Measurements from ENCODE around the gene RIC1.

The RIC1 gene

DNA sequence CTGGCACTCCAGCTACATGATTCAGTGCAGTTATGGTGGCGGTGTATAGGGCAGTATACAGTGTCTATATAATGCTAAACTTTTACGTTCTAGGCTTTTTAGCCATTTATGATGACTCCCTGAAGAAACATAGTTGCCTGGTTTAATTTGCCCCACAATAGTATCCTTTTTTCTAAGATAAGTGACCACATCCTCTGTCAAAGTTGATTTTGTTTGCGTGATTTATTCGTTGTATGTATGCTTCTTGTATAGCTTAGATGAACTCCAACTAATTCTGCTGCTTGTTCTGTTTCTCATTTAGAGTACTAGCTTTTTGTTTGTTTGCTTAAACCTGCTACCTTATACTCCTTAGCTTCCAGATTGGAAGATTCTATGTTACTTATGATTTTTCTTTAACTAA is 120.4 kb downstream of the RIC1 start:
- H3K4me3 ChIP-seq (ENCODE audit: low read length), result no peak overlapping the region
- no peak for DNase-seq (ENCODE audit: low read depth)
- TF ChIP-seq, protein P1, sequence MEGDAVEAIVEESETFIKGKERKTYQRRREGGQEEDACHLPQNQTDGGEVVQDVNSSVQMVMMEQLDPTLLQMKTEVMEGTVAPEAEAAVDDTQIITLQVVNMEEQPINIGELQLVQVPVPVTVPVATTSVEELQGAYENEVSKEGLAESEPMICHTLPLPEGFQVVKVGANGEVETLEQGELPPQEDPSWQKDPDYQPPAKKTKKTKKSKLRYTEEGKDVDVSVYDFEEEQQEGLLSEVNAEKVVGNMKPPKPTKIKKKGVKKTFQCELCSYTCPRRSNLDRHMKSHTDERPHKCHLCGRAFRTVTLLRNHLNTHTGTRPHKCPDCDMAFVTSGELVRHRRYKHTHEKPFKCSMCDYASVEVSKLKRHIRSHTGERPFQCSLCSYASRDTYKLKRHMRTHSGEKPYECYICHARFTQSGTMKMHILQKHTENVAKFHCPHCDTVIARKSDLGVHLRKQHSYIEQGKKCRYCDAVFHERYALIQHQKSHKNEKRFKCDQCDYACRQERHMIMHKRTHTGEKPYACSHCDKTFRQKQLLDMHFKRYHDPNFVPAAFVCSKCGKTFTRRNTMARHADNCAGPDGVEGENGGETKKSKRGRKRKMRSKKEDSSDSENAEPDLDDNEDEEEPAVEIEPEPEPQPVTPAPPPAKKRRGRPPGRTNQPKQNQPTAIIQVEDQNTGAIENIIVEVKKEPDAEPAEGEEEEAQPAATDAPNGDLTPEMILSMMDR (IDR thresholded peaks at IDR 0.05; ENCODE audit: insufficient read depth, low read depth, low read length, missing control alignments), result no peak

DNA sequence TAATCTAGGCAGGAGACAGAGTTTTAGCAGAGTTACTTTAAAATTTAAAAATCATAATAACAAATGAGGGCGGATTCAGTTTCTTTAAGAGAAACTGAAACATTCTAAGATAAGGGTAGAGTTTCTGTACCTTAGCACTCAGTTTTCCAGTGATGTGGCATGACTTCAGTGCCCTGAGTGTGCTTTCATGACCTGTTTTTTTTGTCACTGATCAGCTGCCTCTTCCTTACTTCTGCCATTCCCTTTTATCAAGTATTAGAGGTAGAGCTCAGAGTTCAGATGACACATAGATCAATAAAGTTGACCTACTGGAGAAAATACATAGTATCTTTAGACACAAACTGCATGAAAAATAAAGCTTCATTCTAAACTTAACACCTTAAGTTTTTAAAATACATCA is 121.7 kb downstream of the RIC1 start:
- DNase-seq (ENCODE audit: low read depth), result no peak
- TF ChIP-seq, protein P1 (IDR thresholded peaks at IDR 0.05; ENCODE audit: insufficient read depth, low read depth, low read length, missing control alignments), result no peak
- H3K4me3 ChIP-seq (ENCODE audit: low read length), result no peak overlapping the region

GRCh38 chr9:5756633-5757032 is 127.7 kb downstream of the RIC1 start:
- no peak for DNase-seq (ENCODE audit: low read depth)
- no peak overlapping the region for H3K4me3 ChIP-seq (ENCODE audit: low read length)
- TF ChIP-seq, protein P1 (IDR thresholded peaks at IDR 0.05; ENCODE audit: insufficient read depth, low read depth, low read length, missing control alignments), result no peak

DNA sequence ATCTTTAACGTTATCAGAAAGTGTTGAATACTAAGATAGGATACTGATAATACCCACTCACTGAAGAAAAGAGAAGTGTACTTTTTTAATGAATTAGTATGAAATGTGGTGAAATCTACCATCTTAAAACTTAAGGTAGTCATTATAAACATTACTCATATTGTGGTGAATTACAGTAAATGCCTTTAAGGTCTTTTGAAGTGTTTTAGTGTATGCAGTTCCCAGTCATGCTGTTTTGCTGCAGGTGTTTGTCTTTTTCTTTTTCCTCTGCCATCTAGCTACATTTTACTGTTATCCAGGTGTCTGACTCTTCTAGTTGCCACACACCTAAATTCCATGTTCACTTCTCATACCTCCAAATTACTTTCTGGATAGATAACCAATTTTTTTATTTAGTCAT is 131.4 kb downstream of the RIC1 start:
- no peak overlapping the region for H3K4me3 ChIP-seq (ENCODE audit: low read length)
- no peak for DNase-seq (ENCODE audit: low read depth)
- TF ChIP-seq, protein P1 (IDR thresholded peaks at IDR 0.05; ENCODE audit: insufficient read depth, low read depth, low read length, missing control alignments), result no peak

DNA sequence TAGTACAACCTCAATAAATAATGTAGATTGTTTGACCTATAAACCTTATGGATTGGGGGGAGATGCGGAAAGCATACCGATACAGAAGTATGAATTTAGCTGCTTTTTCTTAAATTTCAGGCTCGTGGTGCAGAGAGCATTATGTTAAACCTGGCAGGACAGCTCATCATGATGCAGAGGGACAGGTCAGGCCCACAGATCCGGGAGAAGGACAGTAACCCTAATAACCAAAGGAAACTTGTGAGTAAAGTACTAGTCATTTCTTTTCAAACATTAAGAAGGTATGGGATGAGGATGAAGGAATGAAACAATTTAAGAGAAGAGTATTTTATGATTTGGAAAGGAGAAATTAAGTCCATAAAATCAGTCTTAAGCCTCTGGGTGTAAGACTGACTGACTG is 133.5 kb downstream of the RIC1 start:
- peak; percentile 22 for DNase-seq (ENCODE audit: low read depth)

GRCh38 chr9:5764130-5764868 is 135.4 kb downstream of the RIC1 start:
- TF ChIP-seq, protein P1 (IDR thresholded peaks at IDR 0.05; ENCODE audit: insufficient read depth, low read depth, low read length, missing control alignments), result no peak
- no peak overlapping the region for H3K4me3 ChIP-seq (ENCODE audit: low read length)
- no peak for DNase-seq (ENCODE audit: low read depth)

More for the DNA sequence above, 133.5 kb downstream of the RIC1 start:
- TF ChIP-seq, protein P1 (IDR thresholded peaks at IDR 0.05; ENCODE audit: insufficient read depth, low read depth, low read length, missing control alignments), result no peak
- no peak overlapping the region for H3K4me3 ChIP-seq (ENCODE audit: low read length)

All from epithelial cell of esophagus (primary cell).